ENCODE measurements around the gene OR2S2.

- TF ChIP-seq CBFB (CRISPR knock-in tag; IDR thresholded peaks at IDR 0.05; ENCODE audit: low read depth) (no peak), SP1 (CRISPR knock-in tag; conservative IDR thresholded peaks at IDR 0.05) (no peak)
- TF ChIP-seq, protein P1, sequence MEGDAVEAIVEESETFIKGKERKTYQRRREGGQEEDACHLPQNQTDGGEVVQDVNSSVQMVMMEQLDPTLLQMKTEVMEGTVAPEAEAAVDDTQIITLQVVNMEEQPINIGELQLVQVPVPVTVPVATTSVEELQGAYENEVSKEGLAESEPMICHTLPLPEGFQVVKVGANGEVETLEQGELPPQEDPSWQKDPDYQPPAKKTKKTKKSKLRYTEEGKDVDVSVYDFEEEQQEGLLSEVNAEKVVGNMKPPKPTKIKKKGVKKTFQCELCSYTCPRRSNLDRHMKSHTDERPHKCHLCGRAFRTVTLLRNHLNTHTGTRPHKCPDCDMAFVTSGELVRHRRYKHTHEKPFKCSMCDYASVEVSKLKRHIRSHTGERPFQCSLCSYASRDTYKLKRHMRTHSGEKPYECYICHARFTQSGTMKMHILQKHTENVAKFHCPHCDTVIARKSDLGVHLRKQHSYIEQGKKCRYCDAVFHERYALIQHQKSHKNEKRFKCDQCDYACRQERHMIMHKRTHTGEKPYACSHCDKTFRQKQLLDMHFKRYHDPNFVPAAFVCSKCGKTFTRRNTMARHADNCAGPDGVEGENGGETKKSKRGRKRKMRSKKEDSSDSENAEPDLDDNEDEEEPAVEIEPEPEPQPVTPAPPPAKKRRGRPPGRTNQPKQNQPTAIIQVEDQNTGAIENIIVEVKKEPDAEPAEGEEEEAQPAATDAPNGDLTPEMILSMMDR (IDR thresholded peaks at IDR 0.05) = no peak
Measured at GRCh38 chr9:35976726-35977125, 18.8 kb upstream of the OR2S2 start.

Data from WTC11 (cell line).